ENCODE results near the gene INPP1.
"Not testable (repeated sequence)": the region's sequence is repeated elsewhere in the genome, so short reads cannot be mapped to it uniquely, and the experiment has no call there.

Gene INPP1

GRCh38 chr2:190343536-190344275, at the start of gene INPP1:
Gene INPP1, plus strand, starts transcription at chr2:190343589. Its CDS starts 16,514 bp downstream, at chr2:190360103.
- peak; percentile 14 for DNase-seq (ENCODE audit: low read depth)

- not testable (repeated sequence) for DNase-seq (ENCODE audit: low read depth)
These were observed 45.5 kb upstream of the INPP1 start for GRCh38 chr2:190297880-190298279.

- no peak for DNase-seq (ENCODE audit: low read depth)
These were observed 42.4 kb upstream of the INPP1 start for GRCh38 chr2:190301032-190301431.

GRCh38 chr2:190302052-190302451, 41.3 kb upstream of the INPP1 start:
- DNase-seq (ENCODE audit: low read depth) = no peak

GRCh38 chr2:190303647-190304046, 39.7 kb upstream of the INPP1 start:
- no peak for DNase-seq (ENCODE audit: low read depth)

- DNase-seq (ENCODE audit: low read depth) = no peak
These were observed 39.0 kb upstream of the INPP1 start for GRCh38 chr2:190304404-190304803.

- no peak for DNase-seq (ENCODE audit: low read depth)
These were observed 35.4 kb upstream of the INPP1 start for GRCh38 chr2:190308031-190308430.

GRCh38 chr2:190311893-190312634, 31.3 kb upstream of the INPP1 start:
- DNase-seq (ENCODE audit: low read depth) = no peak

GRCh38 chr2:190312635-190313025, 30.8 kb upstream of the INPP1 start:
- not testable (repeated sequence) for DNase-seq (ENCODE audit: low read depth)

GRCh38 chr2:190313880-190314279, 29.5 kb upstream of the INPP1 start:
- DNase-seq (ENCODE audit: low read depth) = no peak

GRCh38 chr2:190315273-190315672, 28.1 kb upstream of the INPP1 start:
- no peak for DNase-seq (ENCODE audit: low read depth)

GRCh38 chr2:190318514-190318913, 24.9 kb upstream of the INPP1 start:
- DNase-seq (ENCODE audit: low read depth) = no peak

- DNase-seq (ENCODE audit: low read depth) = no peak
These were observed 24.3 kb upstream of the INPP1 start for GRCh38 chr2:190318931-190319554.

- peak; percentile 76 for DNase-seq (ENCODE audit: low read depth)
These were observed 23.6 kb upstream of the INPP1 start, which contains the start of gene HIBCH for GRCh38 chr2:190319555-190320498. Gene HIBCH, minus strand, starts transcription at chr2:190319826. Its CDS starts 76 bp downstream, at chr2:190319750.

GRCh38 chr2:190320696-190321095, 22.7 kb upstream of the INPP1 start:
- DNase-seq (ENCODE audit: low read depth) = no peak

- no peak for DNase-seq (ENCODE audit: low read depth)
These were observed 20.0 kb upstream of the INPP1 start for GRCh38 chr2:190323406-190323805.

GRCh38 chr2:190325588-190325987, 17.8 kb upstream of the INPP1 start:
- DNase-seq (ENCODE audit: low read depth) = no peak

- DNase-seq (ENCODE audit: low read depth) = no peak
These were observed 15.4 kb upstream of the INPP1 start for GRCh38 chr2:190327867-190328572.

GRCh38 chr2:190328573-190329147, 14.7 kb upstream of the INPP1 start:
- no peak for DNase-seq (ENCODE audit: low read depth)

GRCh38 chr2:190333395-190333794, 10.0 kb upstream of the INPP1 start:
- DNase-seq (ENCODE audit: low read depth) = no peak

GRCh38 chr2:190333928-190334327, 9.5 kb upstream of the INPP1 start:
- no peak for DNase-seq (ENCODE audit: low read depth)
